NCI-H2196 treated with DMSO at 0.1 percent for 48 hours (cell line): ENCODE measurements around the gene RASGEF1B.

Source experiments
- DNase-seq: peaks from one replicate; lab custom pipeline; 2025; ENCODE audit not compliant: unreplicated experiment; lab: John Stamatoyannopoulos, UW

Gene RASGEF1B

GRCh38 chr4:81471588-81472280 lies at the start of gene RASGEF1B:
Gene RASGEF1B, minus strand, starts transcription at chr4:81471907. Its CDS starts 12,399 bp downstream, at chr4:81459508.
- DNase-seq = peak; percentile 42

GRCh38 chr4:81519856-81520255 lies 48.1 kb upstream of the RASGEF1B start:
- no peak for DNase-seq

GRCh38 chr4:81519427-81519773 lies 47.7 kb upstream of the RASGEF1B start:
- DNase-seq = no peak

GRCh38 chr4:81518762-81519426 lies 47.2 kb upstream of the RASGEF1B start:
- DNase-seq = no peak

- DNase-seq = no peak
These were observed 44.5 kb upstream of the RASGEF1B start for GRCh38 chr4:81516241-81516640.

- DNase-seq = no peak
These were observed 41.2 kb upstream of the RASGEF1B start for GRCh38 chr4:81512757-81513501.

- DNase-seq = no peak
These were observed 40.5 kb upstream of the RASGEF1B start for GRCh38 chr4:81512001-81512756.

GRCh38 chr4:81510643-81511178 lies 39.0 kb upstream of the RASGEF1B start:
- no peak for DNase-seq

GRCh38 chr4:81509822-81510221 lies 38.1 kb upstream of the RASGEF1B start:
- no peak for DNase-seq

GRCh38 chr4:81509191-81509590 lies 37.5 kb upstream of the RASGEF1B start:
- no peak for DNase-seq

GRCh38 chr4:81508411-81509185 lies 36.9 kb upstream of the RASGEF1B start:
- DNase-seq = no peak

- no peak for DNase-seq
These were observed 35.8 kb upstream of the RASGEF1B start for GRCh38 chr4:81507530-81507929.

- no peak for DNase-seq
These were observed 35.0 kb upstream of the RASGEF1B start for GRCh38 chr4:81506731-81507130.

GRCh38 chr4:81505726-81506125 lies 34.0 kb upstream of the RASGEF1B start:
- no peak for DNase-seq

GRCh38 chr4:81505004-81505598 lies 33.4 kb upstream of the RASGEF1B start:
- no peak for DNase-seq

- DNase-seq = no peak
These were observed 32.7 kb upstream of the RASGEF1B start for GRCh38 chr4:81504112-81505003.

- DNase-seq = no peak
These were observed 31.9 kb upstream of the RASGEF1B start for GRCh38 chr4:81503586-81503985.

GRCh38 chr4:81502564-81502963 lies 30.9 kb upstream of the RASGEF1B start:
- no peak for DNase-seq

- DNase-seq = no peak
These were observed 28.1 kb upstream of the RASGEF1B start for GRCh38 chr4:81499840-81500239.
